Neural cell (in vitro differentiated cells): ENCODE measurements around the gene TMEM236. TPM values are rescaled to one million over a fixed set of nuclear protein-coding genes. Genes with fewer than 3 reads are reported as not detected.

Experiments
- H2AFZ ChIP-seq: fragments of 200-600, 300-800 bp; sonication (generic), shearing (Covaris generic); 2 replicates; pipeline ENCODE4 v1.6.0; 2014; ENCODE audit warnings: low read depth, mild to moderate bottlenecking, antibody characterized with exemption, low read length, moderate library complexity
- H3F3A ChIP-seq: fragments of 200-600 bp; shearing (Covaris generic); 2 replicates; pipeline ENCODE4 v1.6.1; 2016; ENCODE audit warnings: mild to moderate bottlenecking, moderate library complexity, mixed read lengths, antibody characterized with exemption, low read length; ENCODE audit not compliant: insufficient read depth, poor library complexity, severe bottlenecking
- H3K27ac ChIP-seq: fragments of 200-600, 300-800 bp; sonication (generic), shearing (Covaris generic); 2 replicates; pipeline ENCODE4 v1.5.1; 2014; ENCODE audit warnings: mild to moderate bottlenecking, low read length, moderate library complexity
- H3K27me3 ChIP-seq: fragments of 300-800, 200-600 bp; sonication (generic), shearing (Covaris generic); 2 replicates; pipeline ENCODE4 v1.6.0; 2014; ENCODE audit warnings: mild to moderate bottlenecking, low read depth, low read length, moderate library complexity; ENCODE audit not compliant: insufficient read depth
- H3K36me3 ChIP-seq: fragments of 300-800, 200-600 bp; sonication (generic), shearing (Covaris generic); 2 replicates; pipeline ENCODE4 v1.5.1; 2014; ENCODE audit warnings: mild to moderate bottlenecking, antibody characterized with exemption, low read length, moderate library complexity; ENCODE audit not compliant: insufficient read depth
- H3K4me2 ChIP-seq: fragments of 300-800, 200-600 bp; sonication (generic), shearing (Covaris generic); 2 replicates; pipeline ENCODE4 v1.6.0; 2014; ENCODE audit warnings: mild to moderate bottlenecking, low read length
- H3K4me3 ChIP-seq: fragments of 300-800, 200-600 bp; sonication (generic), shearing (Covaris generic); 2 replicates; pipeline ENCODE4 v1.5.1; 2014; ENCODE audit warnings: mild to moderate bottlenecking, low read length, moderate library complexity
- H3K79me2 ChIP-seq: fragments of 200-600 bp; shearing (Covaris generic); replicated peaks from 2 replicates; pipeline ENCODE4 v1.6.0; 2014; ENCODE audit warnings: mild to moderate bottlenecking, low read length, moderate library complexity; ENCODE audit not compliant: insufficient read depth
- H3K9ac ChIP-seq: fragments of 300-800, 200-600 bp; sonication (generic), shearing (Covaris generic); 2 replicates; pipeline ENCODE4 v1.6.1; 2016; ENCODE audit warnings: mild to moderate bottlenecking, low read length, mixed read lengths
- H3K9me2 ChIP-seq: fragments of 200-600 bp; shearing (Covaris generic); 2 replicates; pipeline ENCODE4 v1.6.1; 2016; ENCODE audit warnings: mild to moderate bottlenecking, low read length, mixed read lengths; ENCODE audit not compliant: insufficient read depth
- H3K9me3 ChIP-seq: fragments of 200-600, 300-800 bp; sonication (generic), shearing (Covaris generic); 2 replicates; pipeline ENCODE4 v1.6.1; 2016; ENCODE audit warnings: mild to moderate bottlenecking, mixed run types, low read length, moderate library complexity, mixed read lengths
- H4K20me1 ChIP-seq: fragments of 200-600 bp; shearing (Covaris generic); 2 replicates; pipeline ENCODE4 v1.6.1; 2016; ENCODE audit warnings: mild to moderate bottlenecking, mixed run types; ENCODE audit not compliant: insufficient read depth
- EP300 ChIP-seq: fragments of 450-650 bp; conservative IDR thresholded peaks from 2 replicates; pipeline ENCODE4 v1.6.1; 2014; ENCODE audit warnings: antibody characterized with exemption, mild to moderate bottlenecking, moderate library complexity; ENCODE audit not compliant: poor library complexity, severe bottlenecking
- EZH2 ChIP-seq: fragments of 200-600, 300-800 bp; shearing (Covaris generic), sonication (generic); IDR thresholded peaks from 2 replicates; pipeline ENCODE4 v1.6.1; 2014; ENCODE audit warnings: antibody characterized with exemption, low read length, borderline replicate concordance, mild to moderate bottlenecking; ENCODE audit not compliant: insufficient read depth, poor library complexity, severe bottlenecking
- MXI1 ChIP-seq: fragments of 450-650 bp; conservative IDR thresholded peaks from 2 replicates; pipeline ENCODE4 v1.6.1; 2014; ENCODE audit warnings: antibody characterized with exemption, mild to moderate bottlenecking; ENCODE audit not compliant: poor library complexity, severe bottlenecking
- POLR2AphosphoS5 ChIP-seq: IDR thresholded peaks from 2 replicates; pipeline ENCODE4 v1.6.1; 2012
- RAD21 ChIP-seq: fragments of 450-650 bp; conservative IDR thresholded peaks from 2 replicates; pipeline ENCODE4 v1.6.1; 2014; ENCODE audit warnings: antibody characterized with exemption, mild to moderate bottlenecking, moderate library complexity
- SMC3 ChIP-seq: fragments of 450-650 bp; conservative IDR thresholded peaks from 2 replicates; pipeline ENCODE4 v1.6.1; 2014; ENCODE audit warnings: antibody characterized with exemption, mild to moderate bottlenecking, moderate library complexity; ENCODE audit not compliant: poor library complexity
- TAF1 ChIP-seq: IDR thresholded peaks from 2 replicates; pipeline ENCODE4 v1.6.1; 2012; ENCODE audit warnings: low read depth
- polyA minus RNA-seq: library from RNA; depleted of rRNA, polyadenylated mRNA; stranded (reverse); fragments of >200 nt; gene quantifications from 2 replicates; pipeline ENCODE4 v1.2.3, GENCODE V29; 2014
- polyA plus RNA-seq: library from polyadenylated mRNA; depleted of rRNA; stranded (reverse); fragments of >200 nt; gene quantifications from 2 replicates; pipeline ENCODE4 v1.2.3, GENCODE V29; 2014
- TF ChIP-seq, protein P1 (sequence below): IDR thresholded peaks from 2 replicates; pipeline ENCODE4 v1.6.1; 2012; ENCODE audit warnings: borderline replicate concordance
- TF ChIP-seq, protein P2 (sequence below): fragments of 450-650 bp; IDR thresholded peaks from 2 replicates; pipeline ENCODE4 v1.5.1; 2014; ENCODE audit warnings: antibody characterized with exemption, mild to moderate bottlenecking, moderate library complexity; ENCODE audit not compliant: poor library complexity, severe bottlenecking

Gene TMEM236, protein sequence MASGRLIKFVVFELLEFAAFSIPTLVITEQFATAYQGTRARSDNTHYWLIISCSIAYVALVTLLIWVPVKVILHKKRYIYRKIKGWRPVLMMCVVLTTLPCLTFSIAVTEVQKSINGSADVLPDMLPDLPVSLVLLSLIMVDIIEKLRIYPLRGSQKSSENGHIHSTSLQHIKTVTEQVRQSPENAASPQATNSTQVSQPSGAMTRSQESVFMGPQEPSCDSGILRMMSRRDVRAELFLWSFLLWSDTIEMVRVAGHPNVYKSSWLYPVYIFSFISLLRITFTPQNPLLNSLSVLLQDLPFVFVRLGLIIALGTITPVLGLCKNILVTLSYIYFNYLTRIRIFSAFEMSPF
- polyA plus RNA-seq (0.10 TPM in 1 of 2 replicates, not detected in the other), polyA minus RNA-seq (not detected in 2 replicates)

DNA sequence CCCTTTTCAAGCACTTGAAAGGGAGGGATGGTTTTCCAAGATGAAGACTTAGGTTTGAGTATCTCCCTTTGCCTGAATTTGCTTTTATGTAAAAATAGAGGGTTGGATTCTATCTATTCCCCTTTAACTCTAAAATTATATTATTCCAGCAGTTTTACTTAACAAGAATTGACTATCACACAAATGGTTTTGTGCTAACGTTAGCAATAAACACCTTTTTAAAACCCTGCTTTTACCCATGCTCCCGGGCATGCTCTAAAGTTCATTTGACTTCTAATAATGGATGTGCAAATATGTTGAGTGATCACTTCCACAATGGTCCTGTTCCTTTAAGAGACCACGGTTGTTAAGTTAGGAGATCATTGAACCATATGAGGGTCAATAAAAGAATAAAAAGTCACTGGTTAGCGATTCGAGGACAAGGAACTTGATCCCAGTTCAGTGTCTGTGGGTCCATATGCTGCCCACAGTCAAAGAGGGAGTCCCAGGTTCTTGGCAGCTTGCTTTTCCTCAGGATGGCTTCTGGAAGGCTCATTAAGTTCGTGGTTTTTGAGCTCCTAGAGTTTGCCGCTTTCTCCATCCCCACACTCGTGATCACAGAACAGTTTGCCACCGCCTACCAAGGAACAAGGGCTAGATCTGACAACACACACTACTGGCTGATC lies at the start of gene TMEM236:
Gene TMEM236 (plus strand): TSS at position 421 of the 665 bp plus-strand sequence. CDS start 95 bp downstream, at position 516.
- Histone ChIP-seq H3K27me3 (no peaks in the 10 kb centered on the region), H3K79me2 (no peaks in the 10 kb centered on the region), H3K36me3 (no peaks in the 10 kb centered on the region), H3K27ac (no peak within 1 kb of the TSS), H3K9ac (no peak within 1 kb of the TSS), H4K20me1 (no peaks in the 10 kb centered on the region), H2AFZ (no peak within 1 kb of the TSS), H3K9me2 (no peaks in the 10 kb centered on the region), H3K4me2 (no peak within 1 kb of the TSS), H3K9me3 (no peaks in the 10 kb centered on the region), H3F3A (no peaks in the 10 kb centered on the region), H3K4me3 (no peak within 1 kb of the TSS)
- TF ChIP-seq SMC3 (no peak), EP300 (no peak), EZH2 (no peak), MXI1 (no peak), RAD21 (no peak)

DNA sequence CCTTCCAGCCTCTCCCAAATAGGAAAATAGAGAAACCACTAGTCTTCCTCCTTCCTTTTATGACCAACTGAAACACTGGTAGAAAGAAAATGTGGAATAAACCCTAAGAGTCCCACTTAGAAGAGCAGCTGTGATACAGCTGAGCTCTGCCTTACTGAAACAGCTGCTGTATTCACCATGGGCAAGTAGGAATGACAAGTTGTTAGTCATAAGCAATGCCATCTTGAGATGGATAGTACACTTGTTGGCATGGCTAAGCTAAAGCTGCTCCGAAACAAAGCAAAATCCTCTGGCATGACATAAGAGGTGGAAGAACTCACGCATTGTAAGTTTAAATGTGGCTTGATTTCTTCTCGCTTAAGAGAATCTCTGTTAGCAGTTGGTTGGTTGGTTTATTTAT lies 48.3 kb upstream of the TMEM236 start:
- Histone ChIP-seq H3K9me3 (no peaks in the 10 kb centered on the region), H3K36me3 (peaks cover 5% of the 10 kb centered on the region)
- TF ChIP-seq MXI1 (no peak), EP300 (no peak), TAF1 (no peak), EZH2 (no peak), POLR2AphosphoS5 (no peak)
- TF ChIP-seq, protein P1, sequence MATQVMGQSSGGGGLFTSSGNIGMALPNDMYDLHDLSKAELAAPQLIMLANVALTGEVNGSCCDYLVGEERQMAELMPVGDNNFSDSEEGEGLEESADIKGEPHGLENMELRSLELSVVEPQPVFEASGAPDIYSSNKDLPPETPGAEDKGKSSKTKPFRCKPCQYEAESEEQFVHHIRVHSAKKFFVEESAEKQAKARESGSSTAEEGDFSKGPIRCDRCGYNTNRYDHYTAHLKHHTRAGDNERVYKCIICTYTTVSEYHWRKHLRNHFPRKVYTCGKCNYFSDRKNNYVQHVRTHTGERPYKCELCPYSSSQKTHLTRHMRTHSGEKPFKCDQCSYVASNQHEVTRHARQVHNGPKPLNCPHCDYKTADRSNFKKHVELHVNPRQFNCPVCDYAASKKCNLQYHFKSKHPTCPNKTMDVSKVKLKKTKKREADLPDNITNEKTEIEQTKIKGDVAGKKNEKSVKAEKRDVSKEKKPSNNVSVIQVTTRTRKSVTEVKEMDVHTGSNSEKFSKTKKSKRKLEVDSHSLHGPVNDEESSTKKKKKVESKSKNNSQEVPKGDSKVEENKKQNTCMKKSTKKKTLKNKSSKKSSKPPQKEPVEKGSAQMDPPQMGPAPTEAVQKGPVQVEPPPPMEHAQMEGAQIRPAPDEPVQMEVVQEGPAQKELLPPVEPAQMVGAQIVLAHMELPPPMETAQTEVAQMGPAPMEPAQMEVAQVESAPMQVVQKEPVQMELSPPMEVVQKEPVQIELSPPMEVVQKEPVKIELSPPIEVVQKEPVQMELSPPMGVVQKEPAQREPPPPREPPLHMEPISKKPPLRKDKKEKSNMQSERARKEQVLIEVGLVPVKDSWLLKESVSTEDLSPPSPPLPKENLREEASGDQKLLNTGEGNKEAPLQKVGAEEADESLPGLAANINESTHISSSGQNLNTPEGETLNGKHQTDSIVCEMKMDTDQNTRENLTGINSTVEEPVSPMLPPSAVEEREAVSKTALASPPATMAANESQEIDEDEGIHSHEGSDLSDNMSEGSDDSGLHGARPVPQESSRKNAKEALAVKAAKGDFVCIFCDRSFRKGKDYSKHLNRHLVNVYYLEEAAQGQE = no peak
- TF ChIP-seq, protein P2, sequence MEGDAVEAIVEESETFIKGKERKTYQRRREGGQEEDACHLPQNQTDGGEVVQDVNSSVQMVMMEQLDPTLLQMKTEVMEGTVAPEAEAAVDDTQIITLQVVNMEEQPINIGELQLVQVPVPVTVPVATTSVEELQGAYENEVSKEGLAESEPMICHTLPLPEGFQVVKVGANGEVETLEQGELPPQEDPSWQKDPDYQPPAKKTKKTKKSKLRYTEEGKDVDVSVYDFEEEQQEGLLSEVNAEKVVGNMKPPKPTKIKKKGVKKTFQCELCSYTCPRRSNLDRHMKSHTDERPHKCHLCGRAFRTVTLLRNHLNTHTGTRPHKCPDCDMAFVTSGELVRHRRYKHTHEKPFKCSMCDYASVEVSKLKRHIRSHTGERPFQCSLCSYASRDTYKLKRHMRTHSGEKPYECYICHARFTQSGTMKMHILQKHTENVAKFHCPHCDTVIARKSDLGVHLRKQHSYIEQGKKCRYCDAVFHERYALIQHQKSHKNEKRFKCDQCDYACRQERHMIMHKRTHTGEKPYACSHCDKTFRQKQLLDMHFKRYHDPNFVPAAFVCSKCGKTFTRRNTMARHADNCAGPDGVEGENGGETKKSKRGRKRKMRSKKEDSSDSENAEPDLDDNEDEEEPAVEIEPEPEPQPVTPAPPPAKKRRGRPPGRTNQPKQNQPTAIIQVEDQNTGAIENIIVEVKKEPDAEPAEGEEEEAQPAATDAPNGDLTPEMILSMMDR = no peak

More for the DNA sequence above, 48.3 kb upstream of the TMEM236 start:
- H3K27ac ChIP-seq = no peak overlapping the region
- H2AFZ ChIP-seq = no peak overlapping the region
- no peaks in the 10 kb centered on the region for H3K9me2 ChIP-seq
- H4K20me1 ChIP-seq = no peaks in the 10 kb centered on the region
- no peak overlapping the region for H3K4me3 ChIP-seq
- H3K9ac ChIP-seq = no peak overlapping the region
- H3K27me3 ChIP-seq = no peaks in the 10 kb centered on the region
- H3K79me2 ChIP-seq = no peaks in the 10 kb centered on the region
- no peak overlapping the region for H3K4me2 ChIP-seq
- no peaks in the 10 kb centered on the region for H3F3A ChIP-seq
